HG02973 (cell line): Measurements from ENCODE around the gene LRCH3.
"Not testable (repeated sequence)": the region's sequence is repeated elsewhere in the genome, so short reads cannot be mapped to it uniquely, and the experiment has no call there.

Experiments
- ATAC-seq: cut with Tn5 transposase; IDR thresholded peaks from one replicate; pipeline ENCODE4 v1.9.1; 2021; ENCODE audit warnings: moderate library complexity; ENCODE audit not compliant: unreplicated experiment

The LRCH3 gene

DNA sequence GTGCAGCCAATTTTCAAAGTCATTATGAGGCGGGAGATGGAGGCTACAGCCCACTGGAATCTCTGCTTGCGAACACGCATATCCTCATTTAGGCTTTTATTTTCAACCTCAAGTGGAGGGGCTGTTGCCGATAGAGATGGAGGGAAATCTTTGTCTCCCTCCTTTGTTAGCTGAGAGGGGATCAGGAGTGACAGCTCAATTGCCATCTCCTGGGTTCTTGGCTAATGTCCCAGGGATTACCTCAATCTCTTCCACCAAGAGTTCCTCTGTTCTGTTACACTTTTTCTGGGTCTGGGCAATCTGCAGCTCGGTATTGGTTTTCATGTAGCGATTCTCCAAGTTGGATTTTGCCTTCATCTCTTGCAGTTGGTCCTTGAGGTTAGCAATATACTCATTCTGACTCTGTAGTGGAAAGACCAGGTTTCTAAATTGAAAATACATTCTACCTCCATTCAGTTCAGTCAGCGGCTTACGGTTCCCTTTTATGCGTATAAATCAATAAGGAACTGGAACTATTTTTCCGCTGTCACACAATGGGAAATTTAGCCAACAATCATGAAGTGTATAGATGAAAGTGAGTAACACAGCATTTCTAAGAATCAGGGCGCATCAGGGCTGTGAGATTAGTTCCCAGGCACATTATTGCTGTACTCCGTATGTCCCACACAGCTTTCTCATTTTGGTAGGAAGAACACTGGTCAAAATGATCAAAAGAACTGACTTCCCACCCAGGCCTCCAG lies 122.8 kb downstream of the LRCH3 start:
- ATAC-seq = no peak

DNA sequence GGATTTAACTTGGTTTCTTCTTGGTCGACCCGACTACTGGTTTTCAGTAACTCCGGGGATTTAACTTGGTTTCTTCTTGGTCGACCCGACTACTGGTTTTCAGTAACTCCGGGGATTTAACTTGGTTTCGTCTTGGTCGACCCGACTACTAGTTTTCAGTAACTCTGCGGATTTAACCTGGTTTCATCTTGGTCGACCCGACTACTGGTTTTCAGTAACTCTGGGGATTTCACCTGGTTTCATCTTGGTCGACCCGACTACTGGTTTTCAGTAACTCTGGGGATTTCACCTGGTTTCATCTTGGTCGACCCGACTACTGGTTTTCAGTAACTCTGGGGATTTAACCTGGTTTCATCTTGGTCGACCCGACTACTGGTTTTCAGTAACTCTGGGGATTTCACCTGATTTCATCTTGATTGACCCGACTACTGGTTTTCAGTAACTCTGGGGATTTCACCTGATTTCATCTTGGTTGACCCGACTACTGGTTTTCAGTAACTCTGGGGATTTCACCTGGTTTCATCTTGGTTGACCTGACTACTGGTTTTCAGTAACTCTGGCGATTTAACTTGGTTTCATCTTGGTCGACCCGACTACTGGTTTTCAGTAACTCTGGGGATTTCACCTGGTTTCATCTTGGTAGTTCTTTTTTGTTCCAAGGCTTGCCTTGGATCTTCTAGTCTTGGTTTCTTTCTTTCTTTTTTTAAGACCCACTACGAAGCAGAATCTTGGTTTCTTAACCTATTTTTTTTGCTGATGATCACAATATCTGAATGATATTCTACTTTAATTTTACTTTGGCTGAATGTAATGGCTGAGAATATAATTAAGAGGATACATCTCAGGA lies 130.6 kb downstream of the LRCH3 start:
- ATAC-seq = not testable (repeated sequence)

DNA sequence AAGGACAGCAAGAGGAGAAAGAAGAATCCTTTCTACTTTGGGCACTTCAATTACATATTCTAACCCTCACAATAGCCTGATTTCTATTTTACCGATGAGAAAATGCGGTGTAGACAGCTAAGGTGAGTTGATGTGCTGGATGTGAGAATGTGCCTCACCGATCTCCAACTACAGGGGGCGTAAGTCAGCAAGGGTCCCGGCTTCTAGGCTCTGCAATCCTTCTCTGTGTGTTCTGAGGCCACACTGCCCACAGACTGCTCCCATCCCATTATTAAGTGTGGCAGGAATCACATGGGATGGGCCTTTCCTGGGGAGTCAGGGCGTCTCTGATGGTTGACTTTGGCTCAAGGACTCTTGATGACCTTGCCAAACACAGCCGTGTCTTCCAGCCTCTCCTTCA lies 135.4 kb downstream of the LRCH3 start:
- ATAC-seq = no peak

DNA sequence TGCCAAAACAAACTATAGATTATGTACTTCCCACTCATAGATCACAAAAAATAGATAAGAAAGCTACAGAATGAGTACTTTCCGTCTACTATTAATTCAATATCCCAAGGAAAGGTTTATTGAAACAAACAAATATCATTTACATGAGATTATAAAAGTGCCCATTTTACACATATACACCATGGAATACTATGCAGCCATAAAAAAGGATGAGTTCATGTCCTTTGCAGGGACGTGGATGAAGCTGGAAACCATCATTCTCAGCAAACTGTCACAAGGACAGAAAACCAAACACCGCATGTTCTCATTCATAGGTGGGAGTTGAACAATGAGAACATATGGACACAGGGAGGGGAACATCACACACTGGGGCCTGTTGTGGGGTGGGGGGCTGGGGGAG lies 136.5 kb downstream of the LRCH3 start:
- ATAC-seq = not testable (repeated sequence)

DNA sequence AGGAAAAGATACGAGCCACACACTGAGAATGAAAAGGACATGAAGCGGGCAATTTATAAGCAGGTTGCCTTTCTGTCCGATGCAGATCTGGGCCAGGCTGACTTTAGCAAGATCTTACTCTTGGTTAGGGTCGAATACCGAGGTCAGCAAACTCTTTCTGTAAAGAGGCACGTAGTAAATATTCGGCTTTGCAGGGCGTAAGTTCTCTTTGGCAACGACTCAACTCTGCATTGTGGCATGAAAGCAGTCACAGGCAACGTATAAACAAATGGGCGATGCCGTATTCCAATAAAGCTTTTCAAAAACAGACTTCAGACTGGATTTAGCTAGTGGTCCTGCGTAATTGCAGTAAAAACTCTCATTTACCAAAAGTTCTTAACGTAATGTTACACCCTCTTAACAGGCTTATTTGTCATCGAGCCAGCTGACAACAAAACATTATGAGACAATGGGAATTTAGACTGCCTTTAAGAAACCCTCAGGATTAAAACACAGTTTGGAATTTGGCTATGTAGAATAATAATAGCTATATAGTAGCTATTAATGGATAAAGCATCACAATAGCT lies 145.8 kb downstream of the LRCH3 start:
- ATAC-seq = no peak
